Effector memory CD4-positive, alpha-beta T cell (primary cell): ENCODE data around the gene RAPGEF6.
"Not testable (repeated sequence)": the region's sequence is repeated elsewhere in the genome, so short reads cannot be mapped to it uniquely, and the experiment has no call there.

ENCODE experiments used
- DNase-seq, 3 donors: peaks; one replicate each; pipeline ENCODE4 v3.0.0-alpha.2; 2020
- H3K27ac ChIP-seq: 2 replicates; pipeline ENCODE4 v1.7.0; 2013; ENCODE audit warnings: mild to moderate bottlenecking, low read length, moderate library complexity; ENCODE audit not compliant: insufficient read depth, poor library complexity, severe bottlenecking
- H3K27me3 ChIP-seq: replicated peaks from 2 replicates; pipeline ENCODE4 v1.7.0; 2013; ENCODE audit warnings: mild to moderate bottlenecking, low read length; ENCODE audit not compliant: insufficient read depth, control insufficient read depth, poor library complexity, severe bottlenecking
- H3K36me3 ChIP-seq: 2 replicates; pipeline ENCODE4 v1.7.0; 2013; ENCODE audit warnings: mild to moderate bottlenecking, low read length, moderate library complexity; ENCODE audit not compliant: control insufficient read depth, insufficient read depth
- H3K4me1 ChIP-seq: 2 replicates; pipeline ENCODE4 v1.7.0; 2013; ENCODE audit warnings: low read length, mild to moderate bottlenecking; ENCODE audit not compliant: control insufficient read depth, insufficient read depth, poor library complexity, severe bottlenecking
- H3K4me3 ChIP-seq: 2 replicates; pipeline ENCODE4 v1.7.0; 2013; ENCODE audit warnings: low read length, low read depth, mild to moderate bottlenecking; ENCODE audit not compliant: insufficient read depth, poor library complexity, severe bottlenecking
- H3K9me3 ChIP-seq: 2 replicates; pipeline ENCODE4 v1.7.0; 2013; ENCODE audit warnings: mild to moderate bottlenecking, low read length, moderate library complexity; ENCODE audit not compliant: control insufficient read depth

Gene RAPGEF6

DNA sequence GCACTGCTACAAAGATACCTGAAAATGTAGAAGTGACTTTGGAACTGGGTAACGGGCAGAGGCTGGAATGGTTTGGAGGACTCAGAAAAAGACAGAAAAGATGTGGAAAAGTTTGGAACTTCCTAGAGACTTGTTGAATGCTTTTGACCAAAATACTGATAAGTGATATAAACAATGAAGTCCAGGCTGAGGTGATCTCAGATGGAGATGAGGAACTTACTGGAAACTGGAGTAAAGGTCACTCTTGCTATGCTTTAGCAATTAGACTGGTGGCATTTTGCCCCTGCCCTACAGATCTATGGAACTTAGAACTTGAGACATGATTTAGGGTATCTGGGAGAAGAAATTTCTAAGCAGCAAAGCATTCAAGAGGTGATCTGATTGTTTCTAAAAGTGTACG, 41.6 kb downstream of the RAPGEF6 start:
- not testable (repeated sequence) for DNase-seq, H3K27ac ChIP-seq, H3K36me3 ChIP-seq, H3K9me3 ChIP-seq, H3K4me3 ChIP-seq, H3K27me3 ChIP-seq
- H3K4me1 ChIP-seq = peaks cover 12% of the 10 kb centered on the region

DNA sequence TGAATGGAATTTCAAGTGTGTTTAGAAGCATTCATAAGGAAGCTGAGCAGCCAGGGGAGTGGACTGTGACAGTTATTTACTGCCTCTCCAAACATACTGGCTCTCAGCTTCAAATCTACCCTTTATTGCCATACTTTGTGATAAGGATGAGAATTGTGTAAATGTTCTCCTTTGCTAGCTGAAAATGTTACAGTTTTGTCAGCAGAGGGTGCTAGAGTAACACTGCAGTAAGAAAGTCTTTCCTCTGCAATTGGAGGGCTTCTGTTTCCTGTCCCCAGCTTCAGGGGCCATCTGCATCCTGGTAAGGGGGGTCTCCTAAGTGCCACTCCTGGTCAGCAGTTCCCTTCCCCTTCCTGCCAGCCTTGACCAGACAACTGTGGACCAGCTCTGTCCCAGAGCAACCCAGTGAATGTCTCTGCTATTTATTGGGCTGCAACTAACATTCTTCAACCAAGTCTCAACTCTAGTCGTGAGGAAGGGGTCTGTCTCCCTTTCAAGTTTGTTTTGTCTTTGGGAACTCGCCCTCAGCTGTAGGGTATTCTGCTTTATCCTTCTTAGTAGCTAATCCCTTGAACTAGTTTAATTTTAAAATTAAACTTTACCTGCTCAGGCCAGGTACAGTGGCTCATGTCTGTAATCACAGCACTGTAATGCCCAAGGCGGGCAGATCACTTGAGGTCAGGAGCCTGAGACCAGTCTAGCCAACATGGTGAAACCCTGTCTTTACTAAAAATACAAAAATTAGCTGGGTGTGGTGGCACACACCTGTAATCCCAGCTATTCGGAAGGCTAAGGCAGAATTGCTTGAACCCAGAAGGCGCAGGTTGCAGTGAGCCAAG, 45.3 kb downstream of the RAPGEF6 start:
- Histone ChIP-seq H3K4me3 (no peak overlapping the region), H3K9me3 (no peaks in the 10 kb centered on the region), H3K36me3 (no peaks in the 10 kb centered on the region), H3K27me3 (no peaks in the 10 kb centered on the region), H3K4me1 (peaks cover 5% of the 10 kb centered on the region), H3K27ac (no peak overlapping the region)
- no peak for DNase-seq

DNA sequence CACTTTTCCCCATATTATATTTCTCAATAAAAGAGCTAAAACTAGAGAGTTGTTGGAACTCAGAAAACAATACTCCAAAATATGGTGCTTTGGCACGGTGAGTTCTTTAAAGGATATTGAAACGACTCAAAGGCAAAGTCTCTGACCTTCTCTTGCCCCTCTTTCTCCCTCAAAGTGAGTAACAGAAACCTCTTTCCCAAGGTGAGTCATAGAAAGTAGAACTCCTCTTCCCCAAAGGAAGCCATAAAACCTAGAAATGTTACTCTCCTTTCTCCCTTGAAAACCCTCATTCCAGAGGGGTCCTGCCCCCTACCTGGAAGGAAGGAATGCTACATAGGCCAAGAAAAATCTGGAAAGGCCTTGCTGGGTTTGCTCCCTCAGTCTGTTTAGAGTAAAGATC, 47.5 kb downstream of the RAPGEF6 start:
- Histone ChIP-seq H3K4me3 (no peak overlapping the region), H3K4me1 (no peaks in the 10 kb centered on the region), H3K27me3 (no peaks in the 10 kb centered on the region), H3K27ac (no peak overlapping the region), H3K9me3 (no peaks in the 10 kb centered on the region), H3K36me3 (no peaks in the 10 kb centered on the region)
- DNase-seq = no peak

DNA sequence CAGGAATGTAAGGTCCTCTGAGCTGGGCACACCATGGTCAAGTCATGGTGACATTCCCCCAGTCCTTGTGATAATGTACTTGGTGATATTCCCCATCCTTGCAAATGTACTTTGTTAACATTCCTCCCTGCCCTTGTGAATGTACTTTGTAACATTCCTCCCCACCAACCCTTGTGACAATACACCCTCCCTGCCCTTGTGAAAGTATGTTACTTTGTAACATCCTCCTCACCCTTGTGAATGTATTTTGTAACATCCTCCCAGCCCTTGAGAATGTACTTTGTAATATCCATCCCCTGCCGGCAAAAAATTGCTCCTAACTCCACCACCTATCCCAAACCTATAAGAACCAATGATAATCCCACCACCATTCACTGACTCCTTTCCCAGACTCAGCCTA, 53.3 kb downstream of the RAPGEF6 start:
- Histone ChIP-seq H3K4me3 (no peak overlapping the region), H3K27me3 (no peaks in the 10 kb centered on the region), H3K9me3 (no peaks in the 10 kb centered on the region), H3K36me3 (no peaks in the 10 kb centered on the region), H3K27ac (no peak overlapping the region), H3K4me1 (no peaks in the 10 kb centered on the region)
- DNase-seq = no peak

DNA sequence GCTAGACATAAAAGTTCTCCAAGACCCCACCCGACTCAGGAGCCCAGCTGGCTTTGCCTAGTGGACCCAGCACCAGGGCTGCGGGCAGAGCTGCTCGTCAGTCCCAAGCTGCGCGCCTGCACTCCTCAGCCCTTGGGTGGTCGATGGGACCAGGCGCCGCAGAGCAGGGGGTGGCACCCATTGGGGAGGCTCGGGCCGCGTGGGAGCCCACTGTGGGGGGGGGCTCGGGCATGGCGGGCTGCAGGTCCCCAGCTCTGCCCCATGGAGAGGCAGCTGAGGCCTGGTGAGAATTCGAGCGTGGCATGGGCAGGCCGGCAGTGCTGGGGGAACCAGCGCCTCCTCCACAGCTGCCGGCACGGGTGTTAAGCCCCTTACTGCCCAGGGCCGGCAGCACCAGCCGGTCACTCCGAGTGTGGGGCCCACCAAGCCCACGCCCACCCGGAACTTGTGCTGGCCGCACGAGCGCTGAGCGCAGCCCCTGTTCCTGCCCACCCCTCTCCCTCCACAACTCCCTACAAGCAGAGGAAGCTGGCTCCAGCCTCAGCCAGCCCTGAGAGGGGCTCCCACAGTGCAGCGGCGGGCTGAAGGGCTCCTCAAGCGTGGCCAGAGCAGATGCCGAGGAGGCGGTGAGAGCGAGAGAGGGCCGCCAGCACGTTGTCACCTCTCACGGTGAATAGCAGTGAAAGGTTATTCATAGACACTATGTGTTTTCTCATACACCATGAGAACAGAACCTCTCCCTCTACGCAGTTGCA, 54.9 kb downstream of the RAPGEF6 start:
- H3K27me3 ChIP-seq = no peaks in the 10 kb centered on the region
- no peak overlapping the region for H3K27ac ChIP-seq
- no peak overlapping the region for H3K4me3 ChIP-seq
- H3K4me1 ChIP-seq = no peaks in the 10 kb centered on the region
- no peaks in the 10 kb centered on the region for H3K9me3 ChIP-seq
- H3K36me3 ChIP-seq = no peaks in the 10 kb centered on the region
- DNase-seq = no peak

DNA sequence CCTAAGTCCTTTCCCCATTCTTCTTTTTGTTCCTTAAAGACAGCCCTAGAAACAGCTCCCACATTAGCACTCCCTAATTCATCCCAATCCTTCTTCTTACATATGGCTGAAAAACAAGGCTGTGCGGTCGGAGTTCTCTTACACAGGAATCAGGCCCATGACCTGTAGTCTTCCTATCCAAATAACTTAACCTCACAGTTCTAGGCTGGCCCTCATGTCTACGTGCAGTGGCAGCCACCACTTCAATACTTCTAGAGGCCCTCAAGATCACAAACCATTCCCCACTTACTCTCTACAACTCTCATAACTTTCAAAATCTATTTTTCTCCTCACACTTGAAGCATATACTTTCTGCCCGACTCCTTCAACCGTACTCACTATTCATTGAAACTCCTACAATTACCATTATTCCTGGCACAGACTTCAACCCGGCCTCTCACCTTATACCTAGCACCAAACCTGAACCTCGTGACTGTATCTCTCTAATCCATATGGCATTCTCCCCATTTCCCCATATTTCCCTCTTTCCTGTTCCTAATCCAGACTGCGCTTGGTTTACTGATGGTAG, 59.3 kb downstream of the RAPGEF6 start:
- Histone ChIP-seq H3K27me3 (no peaks in the 10 kb centered on the region), H3K9me3 (no peaks in the 10 kb centered on the region), H3K4me1 (no peaks in the 10 kb centered on the region), H3K27ac (no peak overlapping the region), H3K4me3 (no peak overlapping the region), H3K36me3 (no peaks in the 10 kb centered on the region)
- no peak for DNase-seq

DNA sequence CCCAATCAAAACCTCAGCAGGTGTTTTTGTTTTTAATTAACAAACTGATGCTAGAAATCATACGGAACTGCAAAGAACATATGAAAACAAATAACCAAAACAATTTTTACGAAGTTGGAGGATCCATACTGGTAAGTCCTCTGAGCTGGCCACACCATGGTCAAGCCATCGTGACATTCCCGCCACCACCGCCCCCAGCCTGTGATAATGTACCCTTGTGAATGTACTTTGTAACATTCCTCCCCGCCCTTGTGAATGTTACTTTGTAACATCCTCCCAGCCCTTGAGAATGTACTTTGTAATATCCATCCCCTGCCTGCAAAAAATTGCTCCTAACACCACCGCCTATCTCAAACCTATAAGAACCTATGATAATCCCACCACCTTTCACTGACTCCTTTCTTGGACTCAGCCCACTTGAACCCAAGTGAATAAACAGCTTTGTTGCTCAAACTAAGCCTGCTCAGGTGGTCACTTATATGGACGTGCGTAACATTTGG, 63.3 kb downstream of the RAPGEF6 start:
- no peak for DNase-seq
- Histone ChIP-seq H3K4me3 (no peak overlapping the region), H3K9me3 (no peaks in the 10 kb centered on the region), H3K36me3 (no peaks in the 10 kb centered on the region), H3K4me1 (no peaks in the 10 kb centered on the region), H3K27ac (no peak overlapping the region), H3K27me3 (no peaks in the 10 kb centered on the region)

DNA sequence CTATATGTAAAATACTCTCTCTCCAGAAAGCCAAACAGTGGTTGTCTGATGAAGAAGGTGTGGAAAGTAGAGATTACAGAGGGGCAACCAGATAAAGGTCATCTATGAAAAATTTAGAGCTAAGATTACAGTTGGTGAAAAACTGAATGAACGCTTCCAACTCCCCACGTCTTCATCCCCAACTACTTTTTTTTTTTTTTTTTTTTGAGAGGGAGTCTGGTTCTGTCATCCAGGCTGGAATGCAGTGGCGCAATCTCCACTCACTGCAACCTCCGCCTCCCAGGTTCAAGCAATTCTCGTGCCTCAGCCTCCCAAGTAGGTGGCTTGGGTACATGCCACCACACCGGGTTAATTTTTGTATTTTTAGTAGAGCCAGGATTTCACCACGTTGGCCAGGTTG, 64.3 kb downstream of the RAPGEF6 start:
- Histone ChIP-seq H3K27ac (no peak overlapping the region), H3K4me3 (no peak overlapping the region), H3K4me1 (no peaks in the 10 kb centered on the region), H3K27me3 (no peaks in the 10 kb centered on the region), H3K36me3 (no peaks in the 10 kb centered on the region), H3K9me3 (no peaks in the 10 kb centered on the region)
- DNase-seq = no peak

DNA sequence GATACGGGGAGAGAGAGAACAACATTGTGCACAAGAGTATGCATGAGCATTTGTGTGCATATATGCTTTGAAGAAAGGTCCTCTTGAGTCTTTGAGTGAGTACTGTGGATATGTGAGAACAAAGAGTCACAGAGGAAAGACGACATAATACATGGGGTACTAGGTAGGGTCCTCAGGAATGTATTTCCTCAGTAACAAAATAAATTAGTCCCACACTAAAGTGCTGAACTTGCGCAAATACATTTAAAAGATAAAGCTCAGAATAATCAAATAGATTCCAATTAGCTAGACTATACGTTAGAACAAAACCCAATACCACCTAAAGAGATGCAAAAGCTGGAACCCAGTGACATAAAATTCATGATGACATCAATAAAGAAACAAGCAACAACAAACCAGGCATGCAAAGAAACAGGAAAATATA, 70.8 kb downstream of the RAPGEF6 start:
- H3K27me3 ChIP-seq = no peaks in the 10 kb centered on the region
- H3K27ac ChIP-seq = no peak overlapping the region
- no peaks in the 10 kb centered on the region for H3K9me3 ChIP-seq
- peaks cover 10% of the 10 kb centered on the region for H3K36me3 ChIP-seq
- no peak overlapping the region for H3K4me3 ChIP-seq
- no peak for DNase-seq
- peaks cover 6% of the 10 kb centered on the region for H3K4me1 ChIP-seq
